Measurements from ENCODE around the gene GALNTL6.

GALNTL6 gene

DNA sequence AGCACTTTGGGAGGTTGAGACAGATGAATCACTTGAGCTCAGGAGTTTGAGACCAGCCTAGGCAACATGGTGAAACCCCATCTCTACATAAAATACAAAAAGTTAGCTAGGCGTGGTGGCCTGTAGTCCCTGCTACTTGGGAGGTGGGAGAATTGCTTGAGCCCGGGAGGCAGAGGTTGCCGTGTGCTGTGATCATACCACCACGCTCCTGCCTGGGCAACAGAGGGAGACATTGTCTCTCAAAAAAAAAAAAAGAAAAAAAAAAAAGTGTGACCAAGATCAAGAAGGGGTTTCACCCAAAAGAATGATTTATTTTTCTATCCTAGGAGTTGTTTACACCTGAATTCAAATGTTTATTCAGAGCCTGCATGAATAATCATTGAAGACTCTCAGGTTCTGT is 783.0 kb downstream of the GALNTL6 start:
- DNase-seq: no peak

DNA sequence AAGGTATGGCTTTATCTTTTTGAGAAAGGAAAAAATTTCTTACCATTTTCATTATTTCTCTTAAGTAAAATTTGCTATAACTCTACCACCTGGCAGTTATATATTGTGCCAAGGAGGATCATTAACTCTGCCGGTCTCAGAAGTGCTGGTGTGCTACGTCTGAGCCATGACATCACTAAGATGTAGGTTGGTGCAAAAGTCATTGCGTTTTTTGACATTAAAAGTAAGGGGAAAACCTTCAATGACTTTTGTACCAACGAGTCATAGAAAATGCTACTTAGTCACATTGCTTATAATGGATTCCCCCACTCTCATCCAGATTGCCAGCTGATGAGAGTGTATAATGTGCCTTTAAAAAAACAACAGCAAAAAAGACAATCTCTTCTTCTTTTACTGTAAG is 786.4 kb downstream of the GALNTL6 start:
- DNase-seq: no peak

DNA sequence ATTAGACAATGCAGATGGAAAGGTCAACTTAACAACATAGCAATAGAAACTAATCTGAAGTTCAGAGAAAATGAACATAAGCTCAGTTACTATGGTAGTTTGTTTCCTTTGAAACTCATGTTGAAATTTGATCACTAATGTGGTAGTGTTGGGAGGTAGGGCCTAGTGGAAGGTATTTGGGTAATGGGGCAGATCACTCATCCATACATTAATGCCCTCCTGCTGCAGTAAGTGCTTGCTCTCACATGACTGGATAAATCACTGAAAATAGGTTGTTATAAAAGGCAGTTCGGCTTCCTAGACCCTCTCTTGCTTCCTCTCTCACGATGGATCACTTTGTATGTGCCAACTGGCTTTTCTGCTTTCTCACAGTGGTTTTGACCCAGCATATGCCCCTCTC is 788.0 kb downstream of the GALNTL6 start:
- peak; percentile 12 for DNase-seq

DNA sequence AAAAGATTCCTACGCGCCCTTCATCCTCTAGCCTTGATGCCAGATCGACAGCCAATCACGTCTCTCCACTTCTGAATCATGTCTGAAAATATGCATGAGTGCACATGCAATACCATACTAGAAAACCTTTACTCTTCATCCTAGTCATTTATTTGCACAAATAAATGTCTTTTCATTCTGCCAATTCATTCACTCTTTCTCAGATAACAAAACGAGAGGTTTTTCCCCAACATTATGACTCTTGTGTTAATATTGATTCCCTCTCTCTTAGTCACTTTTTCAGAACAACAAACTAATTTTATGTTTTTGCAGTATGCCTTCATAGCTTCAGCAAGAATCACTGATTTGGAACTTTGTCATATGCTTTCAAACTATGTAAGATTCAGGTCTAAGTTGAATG is 806.0 kb downstream of the GALNTL6 start:
- no peak for DNase-seq

DNA sequence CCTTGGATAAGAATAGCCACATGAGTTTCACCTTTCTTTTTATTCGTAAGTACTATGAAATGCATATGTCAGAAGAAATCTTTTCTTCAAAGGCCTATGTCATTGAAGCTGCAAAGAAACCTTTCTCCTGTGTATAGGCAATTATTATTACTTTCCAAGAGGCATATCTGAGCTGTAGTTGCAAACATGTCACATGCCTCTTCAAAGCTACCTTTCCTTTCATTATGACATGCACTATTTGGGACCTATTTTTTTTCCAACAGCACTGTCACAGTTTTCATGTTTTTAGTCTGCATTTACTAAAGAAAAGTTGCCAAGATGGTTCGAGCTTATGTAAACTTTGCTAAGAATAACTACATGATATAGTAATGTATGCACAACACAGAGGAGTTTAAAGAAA is 806.6 kb downstream of the GALNTL6 start:
- DNase-seq: no peak

DNA sequence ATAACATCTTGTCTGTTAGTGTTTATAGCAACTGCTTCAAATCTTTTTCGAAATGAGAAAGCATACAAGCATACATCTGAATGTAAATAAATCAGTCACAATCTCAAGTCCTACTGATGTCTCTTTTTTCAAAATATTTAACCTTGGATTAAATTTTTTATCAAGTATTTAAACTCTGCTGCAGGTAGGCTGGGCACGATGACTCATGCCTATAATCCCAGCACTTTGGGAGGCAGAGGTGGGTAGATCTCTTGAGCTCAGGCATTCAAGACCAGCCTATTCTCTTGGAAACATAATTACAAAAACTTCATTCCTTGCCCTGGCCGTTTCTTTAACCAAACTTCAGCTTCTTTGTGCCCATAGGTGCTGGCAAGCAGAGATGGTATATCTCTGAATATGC is 815.1 kb downstream of the GALNTL6 start:
- no peak for DNase-seq

DNA sequence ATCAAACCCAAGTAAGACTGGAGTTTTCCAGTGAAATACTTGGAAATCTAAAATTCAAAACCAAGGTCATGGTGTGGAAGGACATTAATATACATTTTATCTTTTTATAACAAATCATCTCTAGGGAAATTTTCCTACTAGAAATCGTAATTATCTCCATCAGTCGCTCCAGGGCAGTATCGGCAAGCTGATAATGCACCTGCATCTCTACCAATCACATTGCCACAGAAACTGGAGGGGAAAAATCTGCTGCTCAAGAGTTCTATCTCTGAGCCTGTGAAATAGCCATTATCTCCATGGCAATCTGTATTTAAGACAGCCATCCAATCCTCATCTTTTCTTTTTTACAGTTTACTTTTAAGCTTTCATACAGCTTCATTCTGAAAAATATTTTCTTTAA is 817.1 kb downstream of the GALNTL6 start:
- DNase-seq: no peak

DNA sequence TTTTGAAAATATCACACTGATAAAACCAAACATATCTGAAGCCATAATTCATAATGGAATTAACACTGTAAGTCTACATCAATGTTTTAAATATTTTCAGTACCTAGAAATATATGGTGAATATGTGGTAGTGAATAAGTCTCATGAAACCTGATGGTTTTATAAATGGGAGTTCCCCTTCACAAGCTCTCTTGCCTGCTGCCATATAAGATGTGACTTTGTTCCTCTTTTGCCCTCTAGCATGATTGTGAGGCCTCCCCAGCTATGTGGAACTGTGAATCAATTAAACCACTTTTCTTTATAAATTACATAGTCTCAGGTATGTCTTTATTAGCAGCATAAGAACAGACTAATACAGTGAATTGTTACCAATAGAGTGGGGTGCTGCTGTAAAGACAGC is 818.6 kb downstream of the GALNTL6 start:
- no peak for DNase-seq

DNA sequence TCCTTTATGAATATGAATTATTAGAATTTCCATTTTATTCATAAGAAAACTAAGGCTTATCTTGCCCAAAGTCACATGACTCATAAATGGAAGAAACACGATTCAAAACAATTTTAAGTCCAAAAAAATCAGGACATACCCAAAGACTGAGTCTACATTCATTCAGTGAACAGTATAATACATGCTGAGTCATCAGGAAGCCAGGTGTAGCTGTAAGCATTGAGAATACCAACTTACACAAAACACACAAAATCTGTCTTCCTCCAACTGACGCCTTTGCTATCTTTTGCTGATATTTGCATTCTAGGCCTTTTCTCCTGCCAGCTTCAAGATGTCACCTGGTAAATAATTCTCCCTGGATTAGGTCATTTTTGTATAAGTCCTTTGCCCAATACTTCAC is 835.3 kb downstream of the GALNTL6 start:
- no peak for DNase-seq

DNA sequence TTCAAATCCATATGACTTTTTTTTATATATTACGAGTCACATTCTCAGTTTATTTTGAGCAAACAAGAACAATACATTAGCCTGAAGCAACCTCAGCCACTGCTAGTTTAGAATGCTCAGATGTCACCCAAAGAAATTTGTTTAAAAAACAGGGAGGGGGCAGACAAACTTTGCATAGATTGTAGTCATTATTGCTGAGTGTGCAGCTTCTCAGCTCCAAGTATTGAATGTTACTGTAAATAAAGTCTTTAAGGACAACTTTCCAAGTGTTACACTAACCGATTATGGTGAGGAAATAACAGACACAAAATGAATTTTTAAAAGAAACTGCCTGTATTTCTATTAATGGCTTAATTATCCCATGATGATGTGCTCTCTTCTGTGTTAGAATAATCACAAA is 835.9 kb downstream of the GALNTL6 start:
- DNase-seq: no peak

DNA sequence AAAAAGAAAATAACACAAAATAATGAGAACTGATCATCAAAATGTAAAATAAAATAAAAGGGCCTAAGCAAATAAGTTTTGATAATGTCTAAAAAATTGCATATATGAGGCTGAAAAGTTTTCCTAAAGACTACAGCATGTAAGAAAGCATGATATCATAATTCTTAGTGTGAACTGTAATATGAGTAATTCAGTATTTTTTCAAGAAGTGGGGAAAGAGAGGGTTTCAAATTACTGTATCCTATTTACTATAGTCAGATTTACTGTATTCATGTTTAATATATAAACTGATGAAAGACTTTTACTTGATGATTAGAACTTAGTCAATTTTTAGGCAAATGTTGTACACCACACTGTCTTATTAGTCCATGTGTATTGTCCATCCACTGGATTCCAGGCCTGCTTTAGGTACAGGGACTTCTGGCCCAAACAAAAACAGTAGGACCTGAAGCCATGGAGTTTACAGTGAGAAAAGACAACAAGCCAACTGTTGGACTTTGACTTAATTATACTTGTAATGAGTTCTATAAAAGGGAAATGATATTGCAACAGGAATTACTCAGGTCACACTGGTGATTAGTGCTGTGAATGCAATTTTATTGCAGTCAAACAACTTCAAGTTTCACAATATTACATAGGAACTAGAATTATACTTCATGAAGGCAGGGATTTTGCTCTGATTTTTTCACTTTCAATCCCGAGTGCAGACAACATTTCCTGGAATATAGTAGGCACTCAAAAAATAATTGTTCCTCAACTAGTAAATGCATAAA is 837.7 kb downstream of the GALNTL6 start:
- no peak for DNase-seq

DNA sequence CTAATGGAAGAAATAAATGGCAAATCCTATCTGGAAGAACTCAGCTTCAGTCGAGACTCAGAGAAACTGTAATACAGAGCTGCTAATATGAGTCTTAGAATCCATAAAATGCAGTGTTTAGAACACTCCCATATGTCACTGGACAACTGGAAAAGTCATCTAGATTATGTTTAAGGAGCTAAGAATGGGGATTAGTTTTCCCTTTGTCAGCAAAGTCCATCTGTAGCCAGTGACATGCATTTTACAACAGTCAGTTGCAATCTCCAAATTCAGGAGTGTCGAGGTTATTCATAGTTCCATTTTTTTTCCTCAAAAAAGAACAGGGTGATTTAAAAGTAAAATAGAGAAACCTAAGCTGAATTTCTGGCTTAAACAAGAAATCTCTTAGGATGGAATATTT is 838.8 kb downstream of the GALNTL6 start:
- no peak for DNase-seq

DNA sequence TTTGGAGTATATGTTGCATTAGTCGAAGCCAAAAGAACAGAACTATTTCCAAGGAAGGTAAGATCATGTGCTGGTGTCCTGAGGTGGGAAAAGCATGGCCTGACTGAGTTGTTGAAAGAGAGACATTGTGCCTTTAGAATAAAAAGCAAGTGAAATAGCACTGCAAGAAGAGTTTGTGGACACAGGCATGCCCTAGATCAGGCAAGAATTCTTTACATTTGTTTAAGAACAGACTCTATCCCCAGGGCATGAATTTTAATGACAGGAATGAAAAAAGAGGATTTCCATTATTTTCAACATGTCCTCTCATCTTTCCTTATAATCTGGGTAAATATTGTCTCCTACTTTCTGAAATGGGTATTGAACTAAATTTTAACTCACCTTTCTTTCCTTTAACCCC is 839.2 kb downstream of the GALNTL6 start:
- no peak for DNase-seq

DNA sequence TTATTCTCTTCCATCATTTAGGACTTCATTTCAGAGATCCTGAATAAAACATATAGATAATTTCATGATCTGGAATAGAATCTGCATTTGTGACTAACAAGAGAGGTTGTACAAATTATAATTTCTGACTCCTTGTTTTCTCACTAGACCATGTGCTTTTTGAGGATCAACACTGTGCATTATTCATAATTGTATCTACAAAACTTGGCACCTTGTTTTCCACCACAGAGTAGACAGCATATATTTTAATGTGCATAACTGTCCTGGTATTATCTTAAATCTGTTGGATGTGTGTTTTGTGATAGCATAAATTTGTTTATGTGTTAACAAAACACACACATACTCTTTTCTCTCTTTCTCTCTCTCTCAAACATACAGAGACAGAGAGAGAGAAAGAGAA is 840.5 kb downstream of the GALNTL6 start:
- no peak for DNase-seq

DNA sequence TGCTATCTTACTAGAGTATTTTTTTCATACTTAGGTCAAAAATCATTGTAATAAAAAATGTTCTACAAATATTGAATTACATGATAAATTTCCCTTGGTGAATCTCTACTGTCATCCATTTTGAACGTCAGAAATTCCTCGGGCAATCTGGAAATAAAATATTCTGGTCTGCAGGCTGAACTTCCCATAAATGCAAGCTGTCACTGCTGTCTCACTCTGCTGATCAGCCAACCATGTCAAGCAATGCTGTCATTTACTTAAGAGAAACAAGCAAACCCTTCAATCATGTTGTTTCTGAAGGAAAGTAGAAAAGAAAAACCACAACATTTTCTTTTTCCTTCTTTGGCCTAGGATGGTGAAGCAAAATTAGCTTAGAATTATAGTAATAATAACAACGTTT is 841.3 kb downstream of the GALNTL6 start:
- no peak for DNase-seq

DNA sequence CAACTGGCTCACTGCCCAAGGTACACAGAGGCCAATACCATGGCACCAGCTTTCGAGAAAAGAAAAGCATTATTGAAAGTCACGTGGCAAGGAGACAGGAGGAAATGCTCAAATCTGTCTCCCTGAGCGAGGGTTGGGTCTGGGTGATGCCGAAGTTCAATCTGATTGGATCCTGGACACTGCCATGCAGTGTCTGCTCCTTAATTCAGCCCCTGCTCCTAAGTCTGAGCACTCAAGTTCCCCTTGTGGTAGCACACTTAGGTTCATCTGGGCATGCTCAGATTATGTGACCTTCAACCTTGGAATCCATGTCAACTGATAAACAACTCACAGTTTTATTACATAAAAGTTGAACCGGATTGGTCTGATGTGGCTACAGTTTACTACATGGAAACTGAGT is 842.9 kb downstream of the GALNTL6 start:
- DNase-seq: no peak

DNA sequence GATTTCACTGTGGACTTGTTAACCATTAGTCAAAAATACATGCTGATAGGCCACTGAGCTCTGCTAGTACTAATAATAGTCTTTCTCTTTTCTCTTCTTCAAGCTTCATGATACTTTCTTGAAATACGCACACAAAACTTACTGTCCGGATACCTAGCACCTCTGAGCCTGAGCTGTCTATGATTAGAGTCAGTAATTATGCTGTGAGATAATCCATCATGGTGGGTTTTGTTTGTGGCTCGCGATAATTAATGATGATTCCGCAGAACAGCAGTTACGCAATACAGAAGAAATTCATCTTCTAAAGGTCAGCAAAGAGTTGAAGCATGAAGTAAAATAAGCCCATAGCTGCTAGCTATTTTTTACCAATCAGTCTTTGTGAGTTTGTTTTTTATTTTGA is 843.9 kb downstream of the GALNTL6 start:
- no peak for DNase-seq

DNA sequence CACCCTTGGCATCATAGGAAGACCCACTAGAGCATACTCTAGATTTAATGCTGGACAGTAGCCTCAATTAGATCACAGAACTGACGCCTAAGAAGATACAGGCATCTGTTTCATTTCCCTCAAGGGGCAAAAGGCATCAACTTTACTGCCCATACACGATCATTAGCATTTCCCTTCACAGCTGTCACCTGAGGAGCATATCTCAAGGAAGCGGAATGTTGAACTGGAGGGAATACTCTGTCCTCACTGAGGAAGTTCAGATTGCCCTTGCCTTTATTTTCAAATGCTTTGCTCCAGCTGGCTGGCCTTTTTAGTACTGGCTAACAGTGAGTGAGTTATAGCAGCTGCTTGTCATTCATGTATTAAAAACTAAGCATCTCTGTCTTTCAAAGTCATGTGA is 847.0 kb downstream of the GALNTL6 start:
- DNase-seq: no peak

DNA sequence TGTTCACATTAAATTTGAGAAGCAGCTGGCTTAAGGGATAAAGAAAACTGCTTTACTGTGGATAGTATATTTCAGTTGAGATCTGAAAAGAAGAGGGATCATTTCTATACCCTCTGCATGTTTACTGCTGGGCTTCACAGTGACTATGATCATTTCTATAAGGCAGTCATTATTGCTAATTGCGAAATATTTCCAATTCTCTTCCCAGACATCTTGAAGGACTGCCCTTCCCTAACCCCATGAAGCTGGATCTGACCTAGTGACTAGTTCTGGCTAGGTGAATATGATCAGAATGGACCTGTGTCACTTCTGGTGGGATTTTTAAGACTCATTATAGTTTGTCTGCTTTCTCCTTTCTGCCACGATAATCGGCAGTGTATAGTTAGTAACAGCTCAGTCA is 848.9 kb downstream of the GALNTL6 start:
- DNase-seq: no peak

DNA sequence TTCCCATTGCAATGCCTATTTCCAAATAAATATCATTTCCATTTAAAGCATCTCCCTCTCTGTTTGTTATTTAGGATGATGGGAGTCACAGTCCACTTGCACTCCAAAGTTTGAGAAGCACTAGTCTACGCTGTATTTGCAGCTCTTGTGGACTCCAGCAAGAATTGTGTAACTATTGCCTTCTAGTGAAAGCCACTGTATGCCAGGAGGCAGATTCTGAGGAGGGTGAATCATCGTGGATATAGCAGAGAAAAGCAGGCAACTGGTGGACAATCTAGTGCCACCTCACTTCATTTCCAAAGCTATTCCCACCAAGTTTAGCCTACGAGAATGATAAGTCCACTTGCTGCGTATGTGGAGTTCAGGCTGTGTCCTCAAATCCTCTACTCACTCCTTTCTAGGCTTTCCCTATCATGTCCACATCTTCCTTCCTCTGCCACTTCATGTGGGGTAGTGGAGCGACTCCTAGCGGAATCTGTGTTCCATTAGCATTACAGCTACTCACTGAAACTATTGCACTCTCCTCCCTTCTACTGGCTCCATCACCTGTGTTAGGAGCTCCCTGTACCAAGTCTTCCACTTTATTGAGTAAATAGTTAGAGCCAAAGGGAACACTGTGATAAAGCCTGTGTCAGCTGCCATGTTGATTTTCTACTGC is 853.6 kb downstream of the GALNTL6 start:
- DNase-seq: no peak

DNA sequence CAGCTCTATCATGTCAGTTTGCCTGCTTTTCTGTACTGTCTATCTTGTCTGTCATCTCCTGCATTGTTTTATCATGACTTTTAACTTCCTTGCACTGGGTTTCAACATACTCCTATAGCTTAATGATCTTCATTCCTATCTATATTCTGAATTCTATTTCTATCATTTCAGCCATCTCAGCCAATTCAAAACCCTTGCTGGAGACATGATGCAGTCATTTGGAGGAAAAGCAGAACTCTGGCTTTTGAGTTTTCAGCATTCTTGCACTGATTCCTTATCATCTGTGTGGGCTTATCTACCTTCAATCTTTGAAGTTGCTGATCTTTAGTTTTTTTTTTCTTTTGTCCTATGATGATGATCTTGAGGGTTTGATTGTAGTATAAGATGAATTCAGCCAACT is 861.6 kb downstream of the GALNTL6 start:
- DNase-seq: no peak

DNA sequence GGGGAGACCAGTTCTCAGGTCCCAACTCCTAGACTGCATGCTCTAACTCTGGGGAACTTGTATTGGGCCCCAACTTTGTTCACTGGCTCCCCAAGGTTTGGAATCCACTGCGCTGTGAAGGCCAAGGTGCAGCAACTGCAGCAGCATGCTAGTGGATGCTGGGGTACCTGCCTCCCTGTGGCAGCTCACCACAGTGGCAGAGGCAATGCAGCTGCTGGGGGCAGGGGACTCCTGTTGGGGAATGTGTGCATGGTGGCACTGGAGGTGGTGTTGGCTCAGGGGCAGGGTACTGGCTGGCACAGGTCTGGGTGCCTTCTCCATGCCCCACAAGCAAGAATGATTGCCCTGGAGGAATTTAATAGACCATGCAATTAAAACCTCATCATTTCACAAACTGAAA is 862.0 kb downstream of the GALNTL6 start:
- no peak for DNase-seq

DNA sequence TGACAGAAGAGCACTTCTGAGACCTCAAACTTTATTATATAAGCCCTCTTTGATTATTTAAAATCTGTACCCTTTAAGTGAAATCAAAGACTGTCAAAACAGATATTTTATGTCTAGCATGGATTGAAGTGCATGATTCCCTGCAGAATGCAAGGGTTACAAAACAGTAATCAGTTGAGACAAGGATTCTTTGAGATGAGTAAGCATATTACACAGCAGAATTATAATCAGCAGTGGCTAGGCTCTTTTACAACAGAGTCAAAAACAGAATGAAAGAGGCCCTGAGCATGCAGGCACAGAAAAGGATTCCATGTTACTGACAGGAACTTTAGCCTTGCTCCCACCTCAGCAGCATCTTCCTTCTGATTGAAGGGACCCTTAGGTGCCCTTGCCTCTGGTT is 867.5 kb downstream of the GALNTL6 start:
- DNase-seq: no peak

DNA sequence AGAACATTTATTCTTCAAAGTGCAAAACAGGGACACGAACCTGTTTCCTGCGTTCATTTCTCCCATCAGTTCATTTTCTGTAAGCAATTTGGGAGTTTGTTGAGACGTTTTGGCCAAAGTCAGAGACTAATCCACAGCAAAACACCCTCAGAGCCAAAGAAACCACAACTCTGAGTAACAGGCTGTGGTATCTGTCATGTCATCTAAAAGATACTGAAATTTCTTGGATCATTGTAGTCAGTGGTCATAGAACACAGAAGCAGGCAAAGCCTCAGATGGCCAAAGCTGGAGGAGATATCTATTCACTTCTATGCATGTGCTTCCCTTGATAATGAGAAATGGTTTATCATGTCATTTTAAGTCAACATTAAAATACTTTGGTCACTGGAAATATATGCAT is 869.8 kb downstream of the GALNTL6 start:
- no peak for DNase-seq

DNA sequence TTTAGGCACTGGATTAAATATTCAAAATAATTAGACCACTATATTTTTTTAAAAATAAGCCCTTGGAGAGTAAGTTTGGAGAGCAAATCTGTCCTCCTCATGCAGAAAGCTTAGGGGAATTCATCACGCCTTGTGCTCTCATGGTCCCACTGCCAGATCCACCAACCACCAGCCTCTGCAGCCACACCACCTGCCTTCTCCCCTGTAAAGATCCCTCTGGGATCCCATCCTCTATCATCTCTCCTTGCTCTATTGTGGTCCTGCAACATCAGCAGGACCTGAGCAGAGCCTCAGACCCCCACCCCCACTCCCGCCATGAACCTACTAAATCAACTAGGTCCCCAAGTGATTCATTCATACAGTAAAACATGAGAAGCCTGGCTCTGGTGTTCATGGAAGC is 872.8 kb downstream of the GALNTL6 start:
- DNase-seq: no peak
